HG02840 (cell line): ENCODE results near the gene TRIM65.
"Not testable (repeated sequence)": the region's sequence is repeated elsewhere in the genome, so short reads cannot be mapped to it uniquely, and the experiment has no call there.

Experiments used
- ATAC-seq: cut with Tn5 transposase; IDR thresholded peaks from one replicate; pipeline ENCODE4 v1.9.1; 2021; ENCODE audit warnings: mild to moderate bottlenecking, moderate library complexity, moderate number of reproducible peaks; ENCODE audit not compliant: unreplicated experiment, low FRiP score

The TRIM65 gene

DNA sequence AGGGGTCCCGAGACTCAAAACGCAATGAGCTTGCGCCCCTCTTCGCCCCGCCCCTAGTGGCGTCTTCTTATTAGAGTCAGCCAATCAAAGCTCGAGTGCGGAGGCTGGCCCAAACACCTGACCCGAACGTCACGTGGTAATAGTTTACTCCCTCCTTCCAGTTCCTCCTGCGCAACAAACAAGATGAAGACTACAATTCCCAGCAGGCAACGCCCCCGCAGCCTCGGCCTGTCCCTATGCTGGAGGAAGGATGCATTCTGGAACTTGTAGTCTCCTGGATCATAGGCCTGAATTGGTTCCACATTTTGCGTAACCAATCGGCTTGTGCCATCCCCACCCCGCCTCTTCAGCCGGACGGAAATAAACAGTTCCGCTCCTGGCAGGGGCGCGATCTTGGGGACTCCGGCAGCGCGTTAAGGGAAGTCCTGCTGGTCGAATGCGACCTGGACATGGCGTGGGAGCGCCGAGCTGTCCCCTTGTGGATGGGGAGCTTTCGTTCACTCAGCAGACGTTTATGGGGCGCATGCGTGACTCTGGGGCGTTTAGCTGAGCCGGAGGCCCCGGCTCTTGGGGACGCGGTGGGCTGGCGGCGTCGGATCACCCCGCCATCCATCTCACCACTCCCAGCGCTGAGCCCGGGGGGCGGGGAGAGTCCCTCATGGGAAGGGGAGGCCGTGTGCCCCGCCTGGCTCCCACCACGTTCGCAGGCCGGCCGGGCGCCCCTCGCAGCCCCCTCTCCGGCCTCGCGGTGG is 41.3 kb downstream of the TRIM65 start, which contains the start of gene WBP2:
TSS of gene WBP2 (minus strand) at position 26 of the 752 bp plus-strand sequence. CDS start 38 bp downstream, outside the sequence.
- peak; percentile 91 for ATAC-seq

DNA sequence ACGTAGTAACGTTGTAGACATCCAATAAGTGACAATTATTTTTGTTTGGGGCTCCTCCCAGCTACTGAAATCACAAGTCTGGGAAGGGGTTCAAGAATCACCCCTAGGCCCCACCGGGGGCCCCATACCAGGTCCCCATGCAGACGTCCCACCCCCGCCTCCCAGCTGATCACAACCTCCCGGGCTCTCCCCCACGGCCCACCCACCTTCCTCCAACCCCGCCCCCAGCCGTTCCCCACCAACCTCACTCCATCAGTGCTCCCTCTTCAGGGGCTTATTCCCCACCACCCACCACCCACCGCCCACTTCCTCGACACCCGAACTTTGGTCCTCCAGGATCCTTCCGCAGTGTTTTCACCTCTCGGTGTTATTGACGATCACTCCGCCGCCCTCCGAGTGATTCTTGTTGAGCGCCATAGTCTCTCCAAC is 41.9 kb downstream of the TRIM65 start:
- no peak for ATAC-seq

DNA sequence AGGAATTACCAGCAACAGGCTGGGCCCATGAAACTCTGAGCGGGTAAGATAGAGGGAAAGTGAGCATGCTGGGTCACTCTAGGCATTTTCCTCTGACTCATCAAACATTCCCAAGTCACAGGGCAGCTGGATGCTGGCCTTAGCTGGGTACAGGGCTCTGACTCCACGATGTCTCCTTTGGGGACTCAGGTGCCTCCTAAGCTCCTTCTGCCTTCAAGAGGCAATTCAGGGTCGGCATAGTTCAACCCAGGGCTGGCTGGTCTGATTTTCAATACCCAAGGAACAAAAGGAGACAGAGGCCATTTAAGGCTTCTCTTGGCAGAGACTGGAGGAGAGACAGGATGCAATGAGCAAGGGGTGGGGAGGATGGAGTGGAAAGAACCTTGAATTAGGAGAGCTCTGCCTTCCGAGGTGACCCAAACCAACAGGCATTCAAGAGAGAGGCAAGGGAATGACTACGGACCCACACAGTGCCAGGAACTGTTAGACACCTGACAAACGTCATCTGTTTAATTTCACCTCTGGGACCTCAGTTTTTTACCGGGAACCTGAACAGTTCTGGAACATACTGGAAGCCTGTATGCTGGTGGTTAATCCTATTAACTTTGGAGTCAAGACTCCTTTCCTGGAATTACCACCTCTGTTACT is 42.5 kb downstream of the TRIM65 start:
- no peak for ATAC-seq

DNA sequence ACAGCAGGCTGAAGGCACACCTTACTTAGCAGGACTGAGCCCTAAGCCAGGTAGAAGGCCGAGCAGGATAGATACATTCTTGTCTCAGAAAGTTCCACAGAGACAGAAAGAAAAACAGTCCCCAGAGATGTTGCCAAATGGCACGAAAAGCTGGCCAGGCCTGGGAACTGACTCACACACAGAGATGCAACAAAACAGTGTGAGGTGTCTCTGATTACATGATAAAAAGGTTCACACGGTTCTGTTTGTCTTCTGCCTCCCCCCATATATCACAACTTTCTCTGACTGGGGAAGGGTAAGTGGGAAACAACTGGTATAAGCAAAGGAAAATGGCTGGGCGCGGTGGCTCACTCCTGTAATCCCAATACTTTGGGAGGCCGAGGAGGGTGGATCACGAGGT is 43.3 kb downstream of the TRIM65 start:
- no peak for ATAC-seq

DNA sequence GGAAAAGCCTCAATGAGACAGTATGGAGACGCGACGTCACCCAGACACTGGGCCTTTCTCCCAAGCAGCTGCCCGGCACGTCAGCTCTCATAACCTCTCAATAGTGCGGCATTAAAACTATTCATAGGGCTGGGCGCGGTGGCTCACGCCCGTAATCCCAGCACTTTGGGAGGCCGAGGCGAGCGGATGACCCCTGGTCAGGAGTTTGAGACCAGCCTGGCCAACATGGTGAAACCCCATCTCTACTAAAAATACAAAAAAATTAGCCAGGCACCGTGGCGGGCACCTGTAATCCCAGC is 45.1 kb downstream of the TRIM65 start:
- ATAC-seq: not testable (repeated sequence)

DNA sequence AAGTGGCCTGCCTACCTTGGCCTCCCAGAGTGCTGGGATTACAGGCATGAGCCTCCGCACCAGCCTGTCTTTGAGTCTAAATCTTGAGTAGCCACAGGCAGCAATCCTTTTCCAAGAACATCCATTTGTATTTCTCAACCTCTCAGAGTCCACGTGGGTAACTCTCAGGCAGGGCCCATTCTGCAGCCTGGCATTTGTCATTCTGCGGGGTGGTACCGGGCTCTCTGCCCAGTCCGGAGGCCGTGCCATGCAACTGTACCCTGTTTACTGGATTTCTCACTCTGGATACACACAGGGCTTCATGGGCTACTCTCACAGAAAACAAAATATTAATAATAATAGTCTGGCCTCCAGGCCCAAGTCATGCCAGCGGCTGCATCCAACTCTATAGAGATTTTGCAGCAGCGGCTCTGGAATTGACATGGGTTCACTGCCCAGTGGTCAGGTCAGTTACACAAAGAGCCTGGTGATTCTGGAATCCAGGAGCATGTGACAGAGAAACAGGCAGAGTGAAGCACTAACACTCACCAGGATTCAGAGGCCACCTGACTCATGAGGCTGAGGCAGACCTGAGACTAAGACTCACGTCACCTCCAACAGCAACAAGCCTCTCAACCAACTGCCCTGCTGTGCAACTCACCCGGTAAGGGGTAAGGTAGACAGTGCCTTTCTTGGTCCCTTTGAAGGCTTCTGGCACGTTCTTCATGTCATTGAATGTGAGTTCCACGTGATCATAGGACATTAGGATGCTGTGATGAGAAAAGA is 45.6 kb downstream of the TRIM65 start:
- no peak for ATAC-seq

DNA sequence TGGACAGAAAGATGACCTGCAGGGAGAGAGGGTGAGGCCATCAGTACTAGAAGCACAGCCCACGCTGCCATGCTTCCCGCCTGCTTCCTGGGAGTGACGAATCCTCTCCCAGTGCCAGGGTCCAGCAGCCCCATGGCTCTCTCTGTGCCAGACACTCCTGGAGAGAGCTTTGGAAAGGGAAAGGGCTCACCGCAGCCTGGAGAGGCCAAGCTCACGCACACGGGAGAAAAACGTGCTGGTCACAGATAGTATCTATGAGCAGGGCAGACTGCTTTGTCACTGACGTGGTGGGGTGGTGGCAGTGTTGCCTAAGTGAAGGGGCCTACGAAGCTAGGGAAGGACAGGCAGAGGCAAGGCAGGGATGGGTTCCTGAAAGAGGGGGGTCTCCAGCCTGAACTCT is 47.0 kb downstream of the TRIM65 start:
- no peak for ATAC-seq

DNA sequence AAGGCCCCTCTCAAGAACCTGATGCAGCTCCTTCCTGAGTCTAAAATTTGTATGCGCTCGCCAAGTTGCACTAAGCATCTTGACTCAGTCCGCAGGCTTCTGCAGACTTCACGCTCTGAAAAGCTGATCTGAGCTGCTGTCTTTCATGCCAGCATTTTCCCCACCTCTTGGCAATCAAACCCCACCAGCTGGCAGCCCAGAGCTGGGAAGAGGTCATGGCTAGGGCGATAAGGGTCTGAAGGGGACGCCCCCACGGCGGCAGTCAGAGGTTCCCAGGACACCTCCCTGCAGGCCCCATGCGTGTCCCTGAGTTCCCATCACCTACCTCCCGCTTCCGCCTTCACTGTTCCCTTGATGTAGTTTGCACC is 47.5 kb downstream of the TRIM65 start:
- no peak for ATAC-seq

DNA sequence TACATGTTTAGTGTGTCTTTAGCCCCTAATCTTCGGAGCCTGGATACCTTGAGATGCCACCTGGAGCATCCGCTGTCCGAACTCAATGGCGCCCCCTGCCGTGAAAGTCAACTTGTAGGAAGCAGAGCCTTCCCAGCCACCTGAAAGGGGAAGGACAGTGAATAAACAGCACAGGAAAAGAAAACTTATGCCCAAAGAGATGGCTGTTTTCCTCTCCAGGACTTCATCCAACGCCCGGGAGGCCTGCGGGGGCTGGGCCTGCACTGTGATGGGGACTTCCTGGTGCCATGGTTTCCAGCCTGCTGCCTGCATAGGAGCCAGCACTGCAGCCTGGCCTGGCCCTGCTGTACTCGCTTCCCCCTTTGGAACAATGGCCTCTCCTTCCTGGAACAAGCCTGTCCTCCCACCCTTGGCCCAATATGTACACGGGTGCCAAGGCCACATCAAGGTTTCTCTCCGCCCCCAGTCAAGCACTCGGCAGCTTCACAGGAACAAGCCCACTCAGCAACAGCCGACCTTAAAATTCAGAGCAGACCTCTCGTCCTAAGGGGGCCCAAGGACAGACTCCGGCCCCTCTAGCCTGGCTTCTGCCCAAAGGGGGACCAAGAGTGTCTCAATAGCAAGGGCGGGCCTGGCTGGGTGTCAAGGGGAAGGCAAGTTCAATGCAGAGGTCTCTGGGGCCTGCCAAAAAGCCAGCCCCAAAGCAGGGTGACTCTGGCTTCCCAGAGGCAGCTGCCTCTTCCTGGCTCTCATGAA is 48.0 kb downstream of the TRIM65 start:
- ATAC-seq: no peak

DNA sequence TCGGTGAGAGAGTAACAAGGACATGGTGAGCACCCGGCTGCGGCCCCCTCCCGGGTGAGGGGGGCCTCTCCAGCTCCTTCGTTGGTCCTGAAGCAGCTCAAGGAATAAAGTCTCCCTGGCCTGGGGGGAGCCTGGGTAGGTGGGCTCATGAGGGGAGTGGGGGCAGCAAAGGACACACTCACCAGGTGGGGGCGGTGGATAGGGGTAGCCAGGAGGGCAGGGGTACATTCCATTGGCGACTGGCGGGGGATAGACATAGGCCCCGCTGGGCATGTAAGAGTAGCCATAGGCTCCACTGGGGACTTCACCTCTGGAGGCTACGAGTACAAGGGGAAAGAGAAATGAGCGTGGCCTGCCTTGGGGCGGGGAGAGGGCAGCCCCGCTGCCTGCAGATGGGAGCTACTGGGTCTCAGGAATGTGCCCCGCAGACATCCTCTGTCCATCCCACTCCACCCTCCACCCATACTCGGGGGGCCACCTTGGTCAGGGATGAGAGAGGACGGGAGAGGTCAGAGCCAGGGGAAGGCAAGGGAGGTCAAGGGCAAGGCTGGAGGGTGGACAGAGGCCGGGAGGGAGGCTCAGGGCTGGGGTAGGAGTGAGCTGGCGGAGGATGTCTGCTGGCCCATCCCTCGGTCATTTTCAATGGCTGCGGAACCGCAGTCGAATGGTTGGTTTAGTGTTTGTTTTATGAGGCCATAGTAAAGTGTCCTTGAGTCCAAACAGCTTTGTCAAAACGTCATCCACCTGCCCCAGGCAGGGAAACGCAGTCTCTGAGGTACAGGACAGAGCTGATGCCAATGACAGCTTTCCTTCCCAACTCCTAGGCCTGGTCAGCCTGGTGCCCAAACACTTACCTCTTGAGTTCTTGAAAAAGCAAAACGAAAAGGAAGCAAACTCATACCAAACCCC is 48.9 kb downstream of the TRIM65 start:
- ATAC-seq: no peak

DNA sequence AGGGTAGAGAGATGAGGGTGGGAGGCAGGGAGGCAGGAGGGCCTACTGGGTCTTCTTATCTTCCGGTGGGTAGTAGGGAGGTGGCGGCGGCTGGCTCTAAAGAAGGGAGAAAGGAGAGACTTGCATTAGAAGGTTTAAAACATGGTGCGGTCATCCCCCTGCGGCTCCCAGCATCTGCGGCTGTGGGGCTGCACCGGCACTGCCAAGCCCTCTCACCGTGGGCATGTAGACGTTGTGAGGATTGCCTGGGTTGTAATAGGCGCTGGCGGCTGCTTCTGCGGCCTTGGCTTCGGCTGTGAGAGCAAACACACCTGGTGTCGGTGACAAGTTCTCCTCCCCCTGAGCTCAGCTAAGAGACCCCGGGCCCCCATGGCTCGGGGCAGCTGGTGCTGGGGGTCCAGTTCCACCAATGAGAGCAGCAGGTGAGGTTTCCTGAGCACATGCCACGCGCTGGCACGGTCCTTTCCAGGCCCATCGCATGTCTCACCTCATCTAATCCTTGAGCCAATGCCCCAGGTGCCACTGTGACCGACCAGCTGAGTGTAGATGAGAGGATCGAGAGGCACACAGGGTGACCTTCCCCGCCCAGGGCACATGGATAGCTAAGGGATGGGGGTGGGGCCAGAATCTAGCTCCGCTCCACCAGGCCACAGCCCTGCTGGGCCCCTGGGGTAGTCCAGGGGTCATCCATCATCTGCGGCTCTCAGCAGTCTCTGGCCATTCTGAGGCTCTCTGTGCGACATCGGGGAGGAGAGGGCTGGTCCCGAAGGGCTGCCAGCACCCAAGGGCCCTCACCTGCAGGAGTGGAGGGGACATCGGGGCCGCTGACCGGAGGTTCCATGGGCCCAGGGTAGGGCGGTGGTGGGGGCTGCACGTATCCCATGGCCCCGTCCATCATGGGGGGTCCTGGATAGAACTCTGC is 49.8 kb downstream of the TRIM65 start:
- no peak for ATAC-seq

DNA sequence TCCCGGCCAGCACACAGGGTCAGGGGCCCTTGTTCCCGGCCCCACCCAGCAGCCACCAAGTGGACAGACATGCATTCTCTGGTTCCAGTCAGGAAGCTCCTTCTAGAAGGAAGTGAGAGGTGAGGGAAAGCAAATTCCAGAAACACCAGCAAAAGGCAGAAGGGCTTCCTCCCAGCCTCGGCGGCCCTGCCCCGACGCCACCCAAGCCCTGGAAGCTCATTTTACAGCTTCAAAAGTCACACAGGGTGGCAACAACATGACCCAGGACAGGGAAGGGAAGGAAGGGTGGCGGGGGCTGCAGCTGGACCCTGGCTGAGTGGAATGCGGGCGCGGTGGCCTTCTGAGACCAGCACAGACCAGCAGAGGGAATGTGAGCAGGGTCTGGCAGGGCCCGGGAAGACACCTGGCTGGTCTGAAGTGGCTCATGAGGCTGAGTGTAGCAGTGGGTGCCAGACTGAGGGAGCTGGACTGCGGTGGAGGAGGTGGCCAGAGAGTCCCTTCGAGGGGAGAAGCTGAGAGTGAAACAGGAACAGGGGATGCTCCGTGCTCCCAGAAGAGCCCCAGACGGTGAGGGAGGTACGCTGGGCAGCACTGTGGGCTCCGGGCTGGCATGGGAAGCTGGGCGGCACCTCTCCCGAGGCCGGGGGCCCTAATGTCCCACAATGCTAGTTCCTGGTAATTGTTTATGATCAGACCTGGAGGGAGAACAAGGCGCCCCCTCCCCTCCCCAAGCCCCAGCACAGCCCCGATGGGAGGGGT is 50.6 kb downstream of the TRIM65 start:
- ATAC-seq: no peak

DNA sequence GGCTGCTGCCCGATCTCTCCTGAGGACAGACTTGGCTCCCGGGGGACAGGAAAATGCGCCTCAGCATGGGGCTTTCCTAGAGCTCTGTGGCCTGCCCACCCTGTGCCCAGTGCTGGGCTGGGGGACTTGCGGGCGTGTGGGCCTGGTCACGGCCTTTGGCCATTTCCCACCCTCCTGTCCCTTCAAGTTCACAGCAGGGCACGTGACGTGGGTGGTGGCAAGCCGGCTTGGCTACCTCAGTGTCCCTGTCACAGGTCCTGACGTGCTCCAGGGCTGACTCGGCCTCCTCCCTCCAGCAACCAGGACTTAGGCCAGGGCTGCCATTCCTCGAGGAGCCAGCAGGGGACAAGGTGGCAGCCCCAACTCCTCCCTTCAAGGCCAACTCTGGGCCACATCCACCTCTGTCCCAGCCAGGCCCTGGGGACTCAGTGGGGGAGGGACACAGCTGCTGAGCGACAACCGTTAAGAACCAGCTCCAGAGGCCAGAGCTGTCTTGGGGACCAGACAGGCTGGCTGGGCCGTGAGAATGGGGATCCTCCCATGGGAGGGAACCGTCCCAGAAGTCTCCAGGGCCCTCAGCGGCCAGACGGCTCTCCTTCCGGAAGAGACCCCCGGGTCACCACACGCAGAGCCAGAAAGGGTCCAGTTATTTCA is 51.6 kb downstream of the TRIM65 start:
- peak; percentile 49 for ATAC-seq

DNA sequence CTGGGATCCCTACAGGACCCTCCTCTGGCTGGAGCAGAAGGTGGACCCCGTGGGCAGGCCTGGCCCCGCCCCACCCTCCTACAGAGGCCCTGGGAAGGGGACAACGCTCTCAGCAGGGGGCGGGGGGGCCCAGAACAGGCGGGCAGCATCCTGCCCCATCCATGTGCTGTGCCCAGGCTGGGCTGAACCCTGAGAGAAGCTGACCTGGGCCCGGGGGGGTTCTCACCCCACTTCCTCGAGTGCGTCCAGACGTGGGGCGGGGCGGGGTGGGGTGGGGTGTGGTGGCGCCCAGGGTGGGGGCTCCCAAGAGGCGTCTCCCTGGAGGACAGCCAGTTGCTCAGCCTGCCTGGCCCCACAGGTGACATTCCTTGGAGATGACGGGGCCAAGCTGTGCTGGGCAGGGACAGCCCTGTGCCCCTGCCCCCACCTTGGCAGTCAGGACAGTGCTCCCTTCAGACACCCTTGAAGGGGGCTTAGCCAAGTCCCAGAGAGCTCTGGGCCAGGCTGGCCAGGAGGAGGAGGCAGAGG is 52.2 kb downstream of the TRIM65 start:
- peak; percentile 6 for ATAC-seq

DNA sequence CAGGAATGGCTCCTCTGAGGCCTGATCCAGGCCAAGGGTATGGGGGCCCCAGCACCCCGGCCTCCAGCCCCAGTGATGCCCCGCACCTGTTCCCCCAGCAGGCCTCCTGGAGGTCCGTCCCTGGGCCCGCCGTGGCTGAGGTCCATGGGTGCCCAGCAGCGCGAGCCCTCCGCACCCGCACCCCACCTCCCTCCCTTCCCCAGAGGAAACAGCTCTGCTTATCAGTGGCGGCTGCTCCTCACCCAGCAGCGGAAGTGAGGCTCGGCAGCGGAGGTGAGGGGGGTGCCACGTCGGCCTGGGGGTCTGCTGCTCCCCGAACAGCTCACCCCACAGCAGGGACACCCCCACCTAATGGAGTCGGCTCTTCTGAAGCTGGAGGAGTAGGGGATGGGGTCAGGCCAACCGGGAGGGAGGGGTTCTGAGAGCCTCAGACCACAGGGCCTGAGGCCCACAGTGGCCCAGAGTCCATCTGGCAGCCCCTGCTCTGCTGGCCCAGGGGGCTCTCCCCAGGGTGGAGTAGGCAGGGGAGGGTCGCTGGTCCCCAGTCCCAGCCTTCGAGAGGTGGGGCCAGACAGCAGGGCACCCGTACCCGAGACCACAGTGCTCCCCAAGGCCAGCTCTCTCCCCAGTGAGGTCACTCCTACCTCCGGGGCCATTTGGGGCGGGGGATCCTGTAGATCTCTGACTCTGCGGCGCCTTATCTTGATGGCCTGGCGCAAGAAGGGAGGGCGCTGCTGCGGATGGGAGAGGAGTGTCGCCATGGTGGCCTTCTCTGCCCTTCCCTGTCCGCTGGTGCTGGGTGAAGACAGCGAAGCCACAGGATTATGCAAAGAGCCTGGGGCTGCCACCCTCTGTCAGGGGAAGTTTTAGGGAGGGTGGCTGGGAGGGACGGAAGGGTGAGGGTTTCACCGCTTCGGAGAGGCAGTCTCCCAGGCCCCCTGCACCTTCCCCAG is 52.9 kb downstream of the TRIM65 start, which contains the start of gene UNC13D:
TSS of gene UNC13D (minus strand) at position 828 of the 953 bp plus-strand sequence. CDS start at position 761, 67 bp downstream.
- no peak for ATAC-seq

DNA sequence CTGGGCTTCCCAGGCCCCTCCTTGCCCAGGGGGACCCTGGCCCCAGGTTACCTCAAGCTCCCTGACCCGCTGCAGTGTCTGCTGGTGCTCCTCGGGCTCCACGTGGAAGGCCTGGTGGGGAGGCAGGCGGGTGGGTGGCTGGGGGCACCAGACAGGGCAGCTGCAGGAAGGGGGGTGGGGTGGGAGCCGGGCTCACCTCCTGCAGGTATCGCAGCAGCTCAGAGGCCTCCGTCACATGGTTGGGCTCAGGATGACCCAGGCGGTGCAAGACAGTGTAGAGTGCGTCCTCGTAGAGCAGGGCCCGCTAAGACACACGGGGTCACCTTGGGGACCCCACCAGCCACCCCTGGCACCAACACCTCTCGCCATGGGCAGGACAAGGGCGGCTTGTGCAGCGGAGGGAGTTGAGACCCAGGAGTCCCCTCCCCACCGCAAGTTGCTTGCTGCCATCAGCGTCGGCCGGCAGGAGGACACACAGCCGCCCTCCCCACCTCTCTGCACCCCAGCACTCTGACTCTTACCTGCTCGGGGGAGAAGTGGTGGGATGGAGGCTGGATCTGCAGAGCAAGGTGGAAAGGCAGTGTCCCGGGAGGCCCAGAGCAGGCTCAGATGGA is 53.7 kb downstream of the TRIM65 start:
- no peak for ATAC-seq
